Germinal center (tissue), 1 donor: ENCODE measurements around the gene CDH6.

ENCODE experiments used
- DNase-seq: peaks from one replicate; pipeline ENCODE4 v3.0.0; 2012; ENCODE audit warnings: mixed read lengths, low spot score

CDH6 gene

DNA sequence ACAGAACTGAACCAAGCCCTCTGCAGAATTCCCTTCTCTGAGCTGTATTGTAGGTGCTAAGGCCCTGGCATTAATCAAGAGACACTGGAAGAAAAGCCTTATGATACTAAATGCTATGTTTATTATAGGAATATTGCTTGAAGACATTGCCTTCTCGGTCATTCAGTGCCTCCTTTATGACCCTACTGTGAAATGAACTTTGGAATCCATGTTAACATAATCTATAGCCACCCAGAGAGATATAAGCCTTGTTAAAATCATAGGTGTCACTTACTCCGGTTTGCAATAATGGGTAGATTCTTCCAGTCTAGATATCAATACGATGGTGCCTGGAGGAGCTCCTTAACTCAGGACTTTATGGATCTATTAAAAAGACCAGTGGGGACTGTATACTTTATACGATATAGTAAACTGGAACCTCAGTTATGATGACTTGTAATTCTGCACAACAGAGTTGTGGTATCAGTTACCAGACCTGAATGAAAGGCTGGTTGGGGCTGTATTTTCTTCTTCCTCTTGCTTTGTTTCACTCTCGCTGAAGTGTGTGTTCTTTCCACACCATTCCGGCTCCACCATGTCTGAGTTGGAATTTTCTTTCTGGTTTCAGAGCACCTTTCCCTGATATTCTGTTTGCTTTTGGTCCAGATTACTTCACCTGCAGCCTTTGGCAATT, 183.9 kb downstream of the CDH6 start:
- no peak for DNase-seq

DNA sequence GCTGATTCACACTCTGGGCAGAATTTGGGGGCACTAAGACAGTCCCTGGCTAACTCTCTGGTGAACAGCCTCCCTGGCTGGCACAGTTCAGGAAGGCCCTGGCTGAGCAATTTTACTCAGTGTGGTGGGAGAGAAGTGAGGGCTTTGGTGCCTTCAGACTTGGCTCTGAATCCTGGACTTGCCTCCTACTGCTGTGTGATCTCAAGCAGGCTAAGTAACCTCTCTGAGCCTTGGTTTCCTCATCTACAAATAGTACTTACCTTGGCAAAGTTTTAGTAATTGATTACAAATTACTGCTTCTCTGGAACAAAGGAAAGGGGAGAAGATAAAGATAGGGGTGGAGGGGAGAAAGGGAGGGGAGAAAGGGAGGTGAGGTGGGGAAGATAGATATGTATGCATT, 184.7 kb downstream of the CDH6 start:
- DNase-seq, result no peak
